ENCODE data around the gene LYRM9.
A peak's percentile ranks its signal among the peaks of the same experiment; 100 is the strongest.
"Not testable (repeated sequence)": the region's sequence is repeated elsewhere in the genome, so short reads cannot be mapped to it uniquely, and the experiment has no call there.

Gene LYRM9

DNA sequence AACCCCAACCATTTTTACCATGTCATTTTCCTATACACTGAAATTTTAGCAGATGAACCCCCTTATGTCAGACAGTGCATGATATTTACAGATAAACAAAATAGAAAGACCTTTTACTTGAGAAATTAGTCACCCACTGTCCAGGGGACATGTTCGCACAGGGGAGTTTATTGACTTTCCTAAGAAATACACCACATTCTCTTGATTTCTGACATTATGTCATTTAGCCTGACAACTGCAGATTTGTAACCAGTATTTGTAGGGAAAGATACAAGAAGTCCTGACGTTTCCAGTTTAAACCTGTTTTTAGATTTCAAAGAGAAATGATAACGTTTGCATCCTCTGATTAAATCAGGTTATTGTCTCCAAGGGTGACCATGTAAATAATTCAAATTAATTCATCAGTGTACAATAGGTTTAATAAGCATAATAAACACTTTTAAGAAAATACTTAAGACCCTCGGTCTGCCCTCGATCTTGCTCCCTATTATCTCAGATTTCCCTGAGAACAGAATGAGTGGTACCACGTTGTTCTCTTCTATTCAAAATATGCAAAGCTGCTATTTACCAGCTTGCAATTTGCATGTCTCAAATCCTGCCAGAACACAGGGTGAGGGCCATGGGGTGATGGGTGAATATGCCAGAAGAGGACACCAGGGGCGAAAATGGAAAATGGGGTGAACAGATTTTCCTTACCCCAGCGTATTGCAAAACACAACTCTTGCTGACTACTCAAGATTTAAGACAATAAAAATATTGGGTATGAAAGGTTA, 2.1 kb upstream of the LYRM9 start:
- Histone ChIP-seq H3K27me3 (ENCODE audit: control insufficient read depth in 1 of 2, insufficient read depth in 2 of 2, low read length in 2 of 2) (no peaks in the 10 kb centered on the region), H3K4me1 (ENCODE audit: control insufficient read depth in 1 of 2, insufficient read depth in 2 of 2, low read length in 2 of 2) (peaks cover 5 to 16% of the 10 kb centered on the region in 2 donors), H3K4me3 (ENCODE audit: low read depth in 1 of 2, low read length in 2 of 2) (no peak overlapping the region), H3K9ac (ENCODE audit: low read depth in 1 of 2, low read length in 2 of 2) (no peak overlapping the region), H3K27ac (ENCODE audit: low read depth, low read length) (no peak overlapping the region), H3K9me3 (ENCODE audit: control insufficient read depth in 1 of 2, low read length in 2 of 2) (no peaks in the 10 kb centered on the region), H3K36me3 (ENCODE audit: control insufficient read depth in 1 of 2, insufficient read depth in 2 of 2, low read length in 2 of 2) (no peaks in the 10 kb centered on the region)

GRCh38 chr17:27893841-27894503, 807 bp upstream of the LYRM9 start:
- Histone ChIP-seq H3K27me3 (ENCODE audit: control insufficient read depth in 1 of 2, insufficient read depth in 2 of 2, low read length in 2 of 2) (no peaks in the 10 kb centered on the region), H3K27ac (ENCODE audit: low read depth, low read length) (no peak overlapping the region), H3K4me1 (ENCODE audit: control insufficient read depth in 1 of 2, insufficient read depth in 2 of 2, low read length in 2 of 2) (peaks cover 5 to 16% of the 10 kb centered on the region in 2 donors), H3K4me3 (ENCODE audit: low read depth in 1 of 2, low read length in 2 of 2) (no peak overlapping the region), H3K9me3 (ENCODE audit: control insufficient read depth in 1 of 2, low read length in 2 of 2) (no peaks in the 10 kb centered on the region), H3K9ac (ENCODE audit: low read depth in 1 of 2, low read length in 2 of 2) (no peak overlapping the region), H3K36me3 (ENCODE audit: control insufficient read depth in 1 of 2, insufficient read depth in 2 of 2, low read length in 2 of 2) (no peaks in the 10 kb centered on the region)

DNA sequence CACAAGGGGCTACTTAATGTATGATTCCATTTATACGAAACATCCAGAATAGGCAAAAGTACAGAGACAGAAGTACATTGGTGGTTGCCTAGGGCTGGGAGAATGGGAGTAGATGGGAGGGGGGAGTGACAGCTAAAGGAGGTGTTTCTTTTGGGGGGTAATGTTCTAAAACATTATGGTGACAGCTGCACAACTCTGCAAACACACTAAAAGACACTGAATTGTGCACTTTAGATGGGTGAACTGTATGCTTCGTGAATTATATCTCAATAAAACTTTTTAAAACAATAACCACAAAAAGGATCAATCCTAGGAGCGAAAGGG, 661 bp downstream of the LYRM9 start:
- H3K4me1 ChIP-seq (ENCODE audit: control insufficient read depth in 1 of 2, insufficient read depth in 2 of 2, low read length in 2 of 2): peaks cover 5 to 16% of the 10 kb centered on the region in 2 donors
- no peaks in the 10 kb centered on the region for H3K36me3 ChIP-seq (ENCODE audit: control insufficient read depth in 1 of 2, insufficient read depth in 2 of 2, low read length in 2 of 2)
- no peaks in the 10 kb centered on the region for H3K27me3 ChIP-seq (ENCODE audit: control insufficient read depth in 1 of 2, insufficient read depth in 2 of 2, low read length in 2 of 2)
- peak overlapping the region; percentile 73 to 76 for H3K9ac ChIP-seq (ENCODE audit: low read depth in 1 of 2, low read length in 2 of 2)
- H3K4me3 ChIP-seq (ENCODE audit: low read depth in 1 of 2, low read length in 2 of 2): peak overlapping the region; percentile 73 to 81
- H3K27ac ChIP-seq (ENCODE audit: low read depth, low read length): no peak overlapping the region
- H3K9me3 ChIP-seq (ENCODE audit: control insufficient read depth in 1 of 2, low read length in 2 of 2): no peaks in the 10 kb centered on the region

GRCh38 chr17:27891841-27892240, 1.3 kb downstream of the LYRM9 start:
- Histone ChIP-seq H3K4me1 (ENCODE audit: control insufficient read depth in 1 of 2, insufficient read depth in 2 of 2, low read length in 2 of 2) (peaks cover 5 to 16% of the 10 kb centered on the region in 2 donors), H3K27me3 (ENCODE audit: control insufficient read depth in 1 of 2, insufficient read depth in 2 of 2, low read length in 2 of 2) (no peaks in the 10 kb centered on the region), H3K4me3 (ENCODE audit: low read depth in 1 of 2, low read length in 2 of 2) (no peak overlapping the region), H3K9ac (ENCODE audit: low read depth in 1 of 2, low read length in 2 of 2) (no peak overlapping the region), H3K9me3 (ENCODE audit: control insufficient read depth in 1 of 2, low read length in 2 of 2) (no peaks in the 10 kb centered on the region), H3K36me3 (ENCODE audit: control insufficient read depth in 1 of 2, insufficient read depth in 2 of 2, low read length in 2 of 2) (no peaks in the 10 kb centered on the region), H3K27ac (ENCODE audit: low read depth, low read length) (no peak overlapping the region)

- H3K9me3 ChIP-seq (ENCODE audit: control insufficient read depth in 1 of 2, low read length in 2 of 2): no peaks in the 10 kb centered on the region
- no peaks in the 10 kb centered on the region for H3K27me3 ChIP-seq (ENCODE audit: control insufficient read depth in 1 of 2, insufficient read depth in 2 of 2, low read length in 2 of 2)
- no peak overlapping the region for H3K27ac ChIP-seq (ENCODE audit: low read depth, low read length)
- no peaks in the 10 kb centered on the region for H3K36me3 ChIP-seq (ENCODE audit: control insufficient read depth in 1 of 2, insufficient read depth in 2 of 2, low read length in 2 of 2)
- H3K4me1 ChIP-seq (ENCODE audit: control insufficient read depth in 1 of 2, insufficient read depth in 2 of 2, low read length in 2 of 2): peaks cover 5 to 16% of the 10 kb centered on the region in 2 donors
- no peak overlapping the region for H3K9ac ChIP-seq (ENCODE audit: low read depth in 1 of 2, low read length in 2 of 2)
- no peak overlapping the region for H3K4me3 ChIP-seq (ENCODE audit: low read depth in 1 of 2, low read length in 2 of 2)
Measured at GRCh38 chr17:27889711-27890251, 3.4 kb downstream of the LYRM9 start.

- no peaks in the 10 kb centered on the region for H3K27me3 ChIP-seq (ENCODE audit: control insufficient read depth in 1 of 2, insufficient read depth in 2 of 2, low read length in 2 of 2)
- H3K9me3 ChIP-seq (ENCODE audit: control insufficient read depth in 1 of 2, low read length in 2 of 2): no peaks in the 10 kb centered on the region
- no peaks in the 10 kb centered on the region for H3K36me3 ChIP-seq (ENCODE audit: control insufficient read depth in 1 of 2, insufficient read depth in 2 of 2, low read length in 2 of 2)
- H3K27ac ChIP-seq (ENCODE audit: low read depth, low read length): no peak overlapping the region
- H3K4me3 ChIP-seq (ENCODE audit: low read depth in 1 of 2, low read length in 2 of 2): no peak overlapping the region
- peaks cover 5 to 14% of the 10 kb centered on the region in 2 donors for H3K4me1 ChIP-seq (ENCODE audit: control insufficient read depth in 1 of 2, insufficient read depth in 2 of 2, low read length in 2 of 2)
- no peak overlapping the region for H3K9ac ChIP-seq (ENCODE audit: low read depth in 1 of 2, low read length in 2 of 2)
Measured at GRCh38 chr17:27888945-27889344, 4.2 kb downstream of the LYRM9 start.

DNA sequence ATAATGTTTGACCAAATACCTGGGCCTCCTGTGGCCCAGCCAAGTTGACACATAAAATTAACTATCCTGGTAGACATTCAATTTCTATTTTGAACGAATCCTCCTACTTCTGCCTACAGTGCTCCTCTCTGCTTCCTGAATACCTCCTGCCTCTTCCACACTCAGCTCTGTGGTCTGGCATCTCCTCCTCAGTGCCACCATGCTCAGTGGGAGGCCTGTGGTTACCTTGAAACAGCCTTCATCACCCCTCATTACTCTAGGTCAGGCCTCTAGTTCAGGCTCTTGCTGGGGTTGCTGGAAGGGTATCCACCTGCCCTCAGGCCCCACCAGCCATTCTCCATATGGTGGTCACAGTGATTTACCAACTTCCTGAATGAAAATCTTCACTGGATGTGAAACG, 5.1 kb downstream of the LYRM9 start:
- H3K9me3 ChIP-seq (ENCODE audit: control insufficient read depth in 1 of 2, low read length in 2 of 2): no peaks in the 10 kb centered on the region
- H3K4me3 ChIP-seq (ENCODE audit: low read depth in 1 of 2, low read length in 2 of 2): no peak overlapping the region
- H3K9ac ChIP-seq (ENCODE audit: low read depth in 1 of 2, low read length in 2 of 2): no peak overlapping the region
- peaks cover 2 to 7% of the 10 kb centered on the region in 2 donors for H3K4me1 ChIP-seq (ENCODE audit: control insufficient read depth in 1 of 2, insufficient read depth in 2 of 2, low read length in 2 of 2)
- no peaks in the 10 kb centered on the region for H3K36me3 ChIP-seq (ENCODE audit: control insufficient read depth in 1 of 2, insufficient read depth in 2 of 2, low read length in 2 of 2)
- no peaks in the 10 kb centered on the region for H3K27me3 ChIP-seq (ENCODE audit: control insufficient read depth in 1 of 2, insufficient read depth in 2 of 2, low read length in 2 of 2)
- H3K27ac ChIP-seq (ENCODE audit: low read depth, low read length): no peak overlapping the region

- not testable (repeated sequence) for H3K4me3 ChIP-seq (ENCODE audit: low read depth in 1 of 2, low read length in 2 of 2); H3K9me3 ChIP-seq (ENCODE audit: control insufficient read depth in 1 of 2, low read length in 2 of 2); H3K36me3 ChIP-seq (ENCODE audit: control insufficient read depth in 1 of 2, insufficient read depth in 2 of 2, low read length in 2 of 2); H3K27me3 ChIP-seq (ENCODE audit: control insufficient read depth in 1 of 2, insufficient read depth in 2 of 2, low read length in 2 of 2); H3K27ac ChIP-seq (ENCODE audit: low read depth, low read length); H3K4me1 ChIP-seq (ENCODE audit: control insufficient read depth in 1 of 2, insufficient read depth in 2 of 2, low read length in 2 of 2); H3K9ac ChIP-seq (ENCODE audit: low read depth in 1 of 2, low read length in 2 of 2)
Measured at GRCh38 chr17:27886348-27886906, 6.7 kb downstream of the LYRM9 start.

DNA sequence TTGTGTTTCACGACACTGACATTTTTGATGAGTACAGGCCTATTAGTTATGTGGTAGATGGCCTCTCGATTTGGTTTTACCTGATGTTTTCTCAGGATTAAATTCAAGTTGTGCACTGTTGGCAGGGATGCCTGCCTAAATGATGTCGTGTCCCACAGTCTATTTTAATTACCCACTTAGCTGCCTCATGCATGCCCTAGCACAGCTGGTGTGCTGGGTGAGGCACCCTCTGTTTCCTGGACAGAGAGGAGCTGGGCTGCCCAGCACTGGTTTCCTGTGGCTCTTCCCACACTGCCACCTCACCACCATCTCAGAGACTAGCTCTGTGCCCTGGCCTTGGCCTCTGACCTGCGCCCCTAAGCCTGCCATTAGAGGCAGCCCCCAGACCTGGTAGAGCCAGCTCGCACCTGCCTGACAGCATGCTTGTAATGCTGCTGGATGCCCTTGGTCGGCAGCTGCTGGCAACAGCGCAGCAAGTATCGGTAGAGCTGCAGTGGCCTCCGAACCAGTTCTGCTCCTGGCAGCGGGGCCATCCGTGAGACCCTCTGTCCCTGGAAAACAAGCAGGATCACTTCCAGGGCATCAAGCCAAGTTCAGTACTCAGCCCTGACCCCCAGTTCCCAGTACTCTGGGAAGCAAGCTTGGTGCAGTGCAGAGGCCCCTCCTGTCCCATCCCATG, 10.9 kb downstream of the LYRM9 start:
- no peak overlapping the region for H3K9ac ChIP-seq (ENCODE audit: low read depth in 1 of 2, low read length in 2 of 2)
- H3K27me3 ChIP-seq (ENCODE audit: control insufficient read depth in 1 of 2, insufficient read depth in 2 of 2, low read length in 2 of 2): no peaks in the 10 kb centered on the region
- no peak overlapping the region for H3K27ac ChIP-seq (ENCODE audit: low read depth, low read length)
- H3K4me3 ChIP-seq (ENCODE audit: low read depth in 1 of 2, low read length in 2 of 2): no peak overlapping the region
- H3K36me3 ChIP-seq (ENCODE audit: control insufficient read depth in 1 of 2, insufficient read depth in 2 of 2, low read length in 2 of 2): peaks cover 0 to 4% of the 10 kb centered on the region in 2 donors
- no peaks in the 10 kb centered on the region for H3K9me3 ChIP-seq (ENCODE audit: control insufficient read depth in 1 of 2, low read length in 2 of 2)
- peaks cover 0 to 6% of the 10 kb centered on the region in 2 donors for H3K4me1 ChIP-seq (ENCODE audit: control insufficient read depth in 1 of 2, insufficient read depth in 2 of 2, low read length in 2 of 2)

Data from duodenal mucosa (tissue), 2 donors.